Testis (tissue), 3 donors: ENCODE measurements around the gene EBP. TPM values are rescaled to one million over a fixed set of nuclear protein-coding genes. Genes with fewer than 3 reads are reported as not detected.

Experiments
- DNase-seq: peaks from one replicate; pipeline ENCODE4 v3.0.0-alpha.2; 2019
- H3K27ac ChIP-seq, 2 donors: fragments of 200-600 bp; sonication (generic); one replicate each; pipeline ENCODE4 v1.5.1; 2019
- H3K27me3 ChIP-seq: fragments of 200-600 bp; sonication (generic); one replicate; pipeline ENCODE4 v1.5.1; 2019
- H3K36me3 ChIP-seq: fragments of 200-600 bp; sonication (generic); one replicate; pipeline ENCODE4 v1.5.1; 2017; ENCODE audit warnings: low read depth; ENCODE audit errors: missing control alignments
- H3K4me1 ChIP-seq: fragments of 200-600 bp; sonication (generic); one replicate; pipeline ENCODE4 v1.5.1; 2019
- H3K4me3 ChIP-seq, 2 donors: fragments of 200-600 bp; sonication (generic); one replicate each; pipeline ENCODE4 v1.5.1; 2017 to 2019
- H3K9me3 ChIP-seq: fragments of 200-600 bp; sonication (generic); one replicate; pipeline ENCODE4 v1.5.1; 2017
- POLR2A ChIP-seq: fragments of 450-650 bp; IDR thresholded peaks from one replicate; pipeline ENCODE4 v1.6.1; 2017; ENCODE audit warnings: antibody characterized with exemption, mild to moderate bottlenecking, moderate library complexity
- WGBS, 2 donors: methylation state at CpG; one replicate each; pipeline ENCODE4 v1.1.5; 2018; 5-methylcytosine and 5-hydroxymethylcytosine counted together
- intact Hi-C: fragments of 100-400 bp; cut with DNase I; formaldehyde crosslinking; loops from one replicate; pipeline ENCODE4 v1.15.1; 2023; ENCODE audit warnings: low total_unique reads
- polyA plus RNA-seq: library from polyadenylated mRNA; stranded (reverse); fragments of 350-450 nt; fragmentation: Illumina TruSeq; extraction: RNeasy Lipid Tissue Mini Kit (QIAGEN cat#74804); gene quantifications from one replicate; pipeline ENCODE4 v1.2.3, GENCODE V29; 2014; ENCODE audit warnings: low read depth, low replicate concordance; ENCODE audit not compliant: insufficient read depth
- total RNA-seq, 2 donors: library from RNA; depleted of rRNA; stranded (reverse); fragments of >200 nt; gene quantifications; one replicate each; pipeline ENCODE4 v1.2.3, GENCODE V29; 2016
- TF ChIP-seq, protein P1 (sequence below), 3 experiments: fragments of 450-650 bp in 2 of 3; fragments of 200-600 bp in 1 of 3; sonication (generic) in 1 of 3; IDR thresholded peaks; one replicate each; pipeline ENCODE4 v1.5.1; 2016 to 2019; ENCODE audit warnings: antibody characterized with exemption in 3 of 3, mild to moderate bottlenecking in 2 of 3, moderate library complexity in 1 of 3

The EBP gene
- total and polyA plus RNA-seq, 3 donors from 2014 or later = 30.4 to 61.0 (median 48.8) TPM

DNA sequence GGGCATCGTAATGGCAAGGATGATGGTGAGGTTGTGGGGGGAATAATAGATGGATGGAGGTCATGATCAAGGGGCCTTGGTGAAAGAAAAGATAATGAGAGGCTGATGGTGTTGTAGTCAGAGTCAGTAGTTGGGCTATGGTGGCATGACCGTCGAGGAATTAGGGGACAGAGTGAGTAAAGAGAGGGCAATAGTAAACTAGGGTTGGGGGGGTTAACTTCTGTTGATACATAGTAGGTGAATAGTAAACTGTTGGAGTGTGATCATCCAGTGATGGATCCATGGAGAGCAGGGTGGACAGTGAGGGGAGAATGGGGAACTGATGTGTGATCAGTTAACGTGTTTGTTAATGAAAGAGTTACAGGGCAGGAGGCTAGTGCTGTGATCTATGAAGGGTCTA is 44.7 kb upstream of the EBP start:
- peaks cover 7% of the 10 kb centered on the region for H3K4me1 ChIP-seq
- H3K27ac ChIP-seq = no peak overlapping the region
- WGBS, 2 donors = 34 to 54% methylated on average over 4 of the region's 4 CpGs
- no peak for DNase-seq
- no peaks in the 10 kb centered on the region for H3K27me3 ChIP-seq
- TF ChIP-seq, protein P1, sequence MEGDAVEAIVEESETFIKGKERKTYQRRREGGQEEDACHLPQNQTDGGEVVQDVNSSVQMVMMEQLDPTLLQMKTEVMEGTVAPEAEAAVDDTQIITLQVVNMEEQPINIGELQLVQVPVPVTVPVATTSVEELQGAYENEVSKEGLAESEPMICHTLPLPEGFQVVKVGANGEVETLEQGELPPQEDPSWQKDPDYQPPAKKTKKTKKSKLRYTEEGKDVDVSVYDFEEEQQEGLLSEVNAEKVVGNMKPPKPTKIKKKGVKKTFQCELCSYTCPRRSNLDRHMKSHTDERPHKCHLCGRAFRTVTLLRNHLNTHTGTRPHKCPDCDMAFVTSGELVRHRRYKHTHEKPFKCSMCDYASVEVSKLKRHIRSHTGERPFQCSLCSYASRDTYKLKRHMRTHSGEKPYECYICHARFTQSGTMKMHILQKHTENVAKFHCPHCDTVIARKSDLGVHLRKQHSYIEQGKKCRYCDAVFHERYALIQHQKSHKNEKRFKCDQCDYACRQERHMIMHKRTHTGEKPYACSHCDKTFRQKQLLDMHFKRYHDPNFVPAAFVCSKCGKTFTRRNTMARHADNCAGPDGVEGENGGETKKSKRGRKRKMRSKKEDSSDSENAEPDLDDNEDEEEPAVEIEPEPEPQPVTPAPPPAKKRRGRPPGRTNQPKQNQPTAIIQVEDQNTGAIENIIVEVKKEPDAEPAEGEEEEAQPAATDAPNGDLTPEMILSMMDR (IDR thresholded peaks at IDR 0.05) = no peak
- TF ChIP-seq POLR2A = no peak
- H3K4me3 ChIP-seq = peak overlapping the region in 1 of 2 donors; percentile 75
- intact Hi-C loops = no loop called here
- no peaks in the 10 kb centered on the region for H3K9me3 ChIP-seq
- no peaks in the 10 kb centered on the region for H3K36me3 ChIP-seq

DNA sequence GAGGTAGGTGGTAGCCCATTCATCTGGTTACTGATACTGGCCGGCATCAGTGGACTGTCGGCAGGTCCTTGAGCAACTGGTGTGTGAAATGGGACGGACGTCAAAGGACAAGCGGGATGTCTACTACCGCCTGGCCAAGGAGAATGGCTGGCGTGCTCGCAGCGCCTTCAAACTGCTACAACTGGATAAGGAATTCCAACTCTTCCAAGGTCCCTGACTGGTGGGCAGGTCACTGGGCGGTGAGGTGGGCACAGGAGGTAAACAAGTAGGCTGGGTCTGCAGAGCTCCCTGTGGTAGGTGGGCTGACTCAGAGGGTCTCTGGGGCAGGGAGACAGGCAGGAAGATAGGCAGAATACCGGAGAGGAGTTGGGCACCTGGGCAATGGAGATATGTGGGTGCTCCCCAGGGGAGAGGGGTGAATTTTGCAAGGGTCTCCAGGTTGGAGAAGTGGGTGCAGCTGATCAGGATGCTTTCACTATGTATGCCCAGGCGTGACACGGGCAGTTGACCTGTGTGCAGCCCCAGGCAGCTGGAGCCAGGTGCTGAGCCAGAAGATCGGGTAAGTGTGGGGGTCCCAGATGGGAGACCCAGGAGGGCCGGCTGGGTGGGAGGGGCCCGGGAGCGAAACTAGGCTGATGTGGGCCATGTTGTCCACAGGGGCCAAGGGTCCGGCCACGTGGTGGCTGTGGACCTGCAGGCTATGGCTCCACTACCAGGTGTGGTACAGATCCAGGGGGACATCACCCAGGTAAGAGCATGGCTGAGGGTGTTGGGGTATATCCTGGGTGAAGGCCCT is 43.5 kb upstream of the EBP start:
- peaks cover 7% of the 10 kb centered on the region for H3K4me1 ChIP-seq
- TF ChIP-seq, protein P1 (IDR thresholded peaks at IDR 0.05) = no peak
- no peak for TF ChIP-seq POLR2A
- no peak for DNase-seq
- H3K4me3 ChIP-seq = no peak overlapping the region
- no peaks in the 10 kb centered on the region for H3K9me3 ChIP-seq
- 92 to 98% methylated on average over 8 to 17 of the region's 19 CpGs for WGBS, 2 donors
- no peak overlapping the region for H3K27ac ChIP-seq
- H3K36me3 ChIP-seq = no peaks in the 10 kb centered on the region
- H3K27me3 ChIP-seq = no peaks in the 10 kb centered on the region
- intact Hi-C loops = no loop called here

DNA sequence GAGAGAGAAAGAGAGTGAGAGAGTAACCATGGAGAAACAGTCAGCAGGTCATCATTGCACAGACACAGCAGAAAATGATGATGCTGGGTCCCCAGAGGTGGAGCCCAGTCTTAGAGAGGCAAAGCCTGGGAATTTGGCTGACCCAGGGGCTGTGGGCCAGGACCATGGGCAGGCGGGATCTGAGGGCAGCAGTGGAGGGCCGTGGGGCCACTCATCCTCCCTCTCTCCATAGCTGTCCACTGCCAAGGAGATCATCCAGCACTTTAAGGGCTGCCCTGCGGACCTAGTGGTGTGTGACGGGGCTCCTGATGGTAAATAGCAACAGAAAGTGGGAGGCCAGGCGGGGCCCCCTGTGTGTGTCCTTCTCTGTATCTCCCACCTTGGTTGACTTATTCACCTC is 42.8 kb upstream of the EBP start:
- intact Hi-C loops = no loop called here
- TF ChIP-seq, protein P1 (IDR thresholded peaks at IDR 0.05) = no peak
- no peak for TF ChIP-seq POLR2A
- H3K4me3 ChIP-seq = no peak overlapping the region
- no peaks in the 10 kb centered on the region for H3K36me3 ChIP-seq
- WGBS, 2 donors = 77 to 88% methylated on average over 5 of the region's 5 CpGs
- no peak for DNase-seq
- H3K9me3 ChIP-seq = no peaks in the 10 kb centered on the region
- no peak overlapping the region for H3K27ac ChIP-seq
- no peaks in the 10 kb centered on the region for H3K27me3 ChIP-seq
- peaks cover 1% of the 10 kb centered on the region for H3K4me1 ChIP-seq

DNA sequence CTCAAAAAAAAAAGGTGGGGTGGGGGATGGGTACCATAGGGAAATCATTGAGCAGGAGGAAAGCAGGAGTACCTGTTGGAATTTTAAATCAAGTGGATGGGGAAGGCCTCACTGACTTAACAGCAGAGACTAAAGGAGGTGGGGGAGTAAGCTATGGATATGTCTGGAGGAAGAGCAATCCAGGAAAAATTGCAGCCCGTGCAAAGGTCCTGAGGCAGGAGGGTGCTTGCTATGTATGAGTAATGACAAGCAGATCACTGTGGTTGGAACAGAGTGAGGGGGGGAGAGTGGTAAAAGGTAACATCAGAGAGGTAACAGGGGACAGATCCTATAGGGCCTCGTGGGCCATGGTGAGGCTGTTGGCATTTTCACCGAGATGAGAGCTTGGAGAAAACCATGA is 41.5 kb upstream of the EBP start:
- Histone ChIP-seq H3K27me3 (no peaks in the 10 kb centered on the region), H3K27ac (no peak overlapping the region), H3K9me3 (no peaks in the 10 kb centered on the region), H3K4me3 (no peak overlapping the region), H3K4me1 (no peaks in the 10 kb centered on the region), H3K36me3 (no peaks in the 10 kb centered on the region)
- no peak for DNase-seq
- intact Hi-C loops = no loop called here
- no peak for TF ChIP-seq POLR2A
- TF ChIP-seq, protein P1 (IDR thresholded peaks at IDR 0.05) = no peak
- WGBS, 2 donors = 82 to 90% methylated on average over 3 of the region's 3 CpGs

DNA sequence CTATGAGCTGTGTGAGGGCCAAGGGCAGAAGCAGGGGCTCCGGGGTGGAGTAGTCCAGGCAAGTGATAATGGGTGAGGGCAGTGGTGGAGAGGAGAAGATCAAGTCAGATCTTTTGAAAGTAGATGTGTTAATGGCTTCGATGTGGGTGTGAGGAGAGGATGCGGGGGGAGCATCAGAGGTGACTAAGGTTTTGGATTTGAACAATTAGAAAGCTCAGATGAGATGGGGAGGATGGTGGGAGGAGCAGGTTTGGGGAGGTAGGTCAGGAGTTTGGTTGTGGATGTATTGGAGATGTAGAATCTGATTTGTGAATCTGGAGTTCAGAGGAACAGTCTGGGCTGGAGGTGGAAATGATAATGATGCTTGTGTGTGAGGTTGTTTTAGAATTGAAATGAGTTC is 41.0 kb upstream of the EBP start:
- WGBS, 2 donors = 94 to 96% methylated on average over 3 of the region's 3 CpGs
- intact Hi-C loops = no loop called here

More for the DNA sequence above, 41.0 kb upstream of the EBP start:
- no peaks in the 10 kb centered on the region for H3K36me3 ChIP-seq
- H3K4me1 ChIP-seq = no peaks in the 10 kb centered on the region
- no peak overlapping the region for H3K27ac ChIP-seq
- H3K4me3 ChIP-seq = no peak overlapping the region
- H3K9me3 ChIP-seq = no peaks in the 10 kb centered on the region
- DNase-seq = no peak
- no peaks in the 10 kb centered on the region for H3K27me3 ChIP-seq
- TF ChIP-seq, protein P1 (IDR thresholded peaks at IDR 0.05) = no peak
- TF ChIP-seq POLR2A = no peak
